ENCODE data around the gene TTC39B. TPM values are rescaled to one million over a fixed set of nuclear protein-coding genes. Genes with fewer than 3 reads are reported as not detected.

TTC39B gene
- total RNA-seq (2014; rRNA removed; shearing (Covaris generic)) (not detected in 2 replicates), total RNA-seq (2022) (0.06 TPM in 1 of 2 replicates, not detected in the other), Bru-seq, nascent RNA (percentile 3 among the genes with signal in this experiment), BruChase-seq, experiment 1, labeled RNA remaining after a 6-hour chase (percentile 8 among the genes with signal in this experiment), BruChase-seq, experiment 2, labeled RNA remaining after a 2-hour chase (percentile 2 among the genes with signal in this experiment)
- long read RNA-seq: 0 reads

GRCh38 chr9:15306757-15307522, at the start of gene TTC39B:
Gene TTC39B, minus strand, starts transcription at chr9:15307216. Its CDS starts 91 bp downstream, at chr9:15307125.
- DNase-seq (ENCODE audit: low spot score): peak; percentile 37
- no peak within 1 kb of the TSS for H3K27ac ChIP-seq (ENCODE audit: low read depth, low read length, poor library complexity, severe bottlenecking)
- H3K9me3 ChIP-seq (ENCODE audit: low read length): no peaks in the 10 kb centered on the region
- peak within 1 kb of the TSS; percentile 63 for H3K4me3 ChIP-seq (ENCODE audit: low read depth, low read length, poor library complexity, severe bottlenecking)
- no peaks in the 10 kb centered on the region for H3K9me2 ChIP-seq (ENCODE audit: insufficient read depth, low read length)
- H3K4me1 ChIP-seq (ENCODE audit: insufficient read depth, low read length, poor library complexity, severe bottlenecking): no peaks in the 10 kb centered on the region
- H3K36me3 ChIP-seq (ENCODE audit: insufficient read depth, low read length): no peaks in the 10 kb centered on the region
- peak within 1 kb of the TSS; percentile 77 for H3K4me2 ChIP-seq (ENCODE audit: low read length)
- no peak for TF ChIP-seq EZH2phosphoT487 (IDR thresholded peaks at IDR 0.05; ENCODE audit: borderline replicate concordance, low read depth, low read length)
- no peak for TF ChIP-seq CTCF (conservative IDR thresholded peaks at IDR 0.05; ENCODE audit: low read length)
- no peaks in the 10 kb centered on the region for H3K79me2 ChIP-seq (ENCODE audit: insufficient read depth, low read depth, low read length)
- ChIA-PET POLR2A (no interaction called here), CTCF (ENCODE audit: unreplicated experiment) (no interaction called here)
- BruUV-seq (replicated peaks): no TSS peak
- intact Hi-C loops (cut with micrococcal nuclease; ENCODE audit: unreplicated experiment): no loop called here
- H2AFZ ChIP-seq (ENCODE audit: low read length): peak within 1 kb of the TSS; percentile 76; the same call in 1 of the 2 replicates
- H4K20me1 ChIP-seq (ENCODE audit: insufficient read depth, low read length): no peaks in the 10 kb centered on the region

- ChIA-PET CTCF (ENCODE audit: unreplicated experiment) (no interaction called here), POLR2A (interaction anchor here (0.8 kb wide), 1 partner anchor 127 kb away, joined by 3 read pairs; no protein-coding TSS in a partner anchor)
- no peak overlapping the region for H3K4me3 ChIP-seq (ENCODE audit: low read depth, low read length, poor library complexity, severe bottlenecking)
- no peak for DNase-seq (ENCODE audit: low spot score)
- H3K9me2 ChIP-seq (ENCODE audit: insufficient read depth, low read length): no peaks in the 10 kb centered on the region
- H3K4me1 ChIP-seq (ENCODE audit: insufficient read depth, low read length, poor library complexity, severe bottlenecking): no peaks in the 10 kb centered on the region
- intact Hi-C loops (cut with micrococcal nuclease; ENCODE audit: unreplicated experiment): no loop called here
- H3K9me3 ChIP-seq (ENCODE audit: low read length): no peaks in the 10 kb centered on the region
- H4K20me1 ChIP-seq (ENCODE audit: insufficient read depth, low read length): no peaks in the 10 kb centered on the region
- H3K4me2 ChIP-seq (ENCODE audit: low read length): no peak overlapping the region
- BruUV-seq (replicated peaks): no TSS peak
- no peak for TF ChIP-seq CTCF (conservative IDR thresholded peaks at IDR 0.05; ENCODE audit: low read length)
- H2AFZ ChIP-seq (ENCODE audit: low read length): no peak overlapping the region
- no peak overlapping the region for H3K27ac ChIP-seq (ENCODE audit: low read depth, low read length, poor library complexity, severe bottlenecking)
- H3K36me3 ChIP-seq (ENCODE audit: insufficient read depth, low read length): no peaks in the 10 kb centered on the region
- no peaks in the 10 kb centered on the region for H3K79me2 ChIP-seq (ENCODE audit: insufficient read depth, low read depth, low read length)
These were observed 48.7 kb upstream of the TTC39B start for GRCh38 chr9:15355669-15356068.

GRCh38 chr9:15354713-15355112, 47.7 kb upstream of the TTC39B start:
- ChIA-PET CTCF (ENCODE audit: unreplicated experiment) (no interaction called here), POLR2A (interaction anchor here (0.8 kb wide), 1 partner anchor 128 kb away, joined by 3 read pairs; no protein-coding TSS in a partner anchor)
- no peaks in the 10 kb centered on the region for H3K36me3 ChIP-seq (ENCODE audit: insufficient read depth, low read length)
- H4K20me1 ChIP-seq (ENCODE audit: insufficient read depth, low read length): no peaks in the 10 kb centered on the region
- no peak overlapping the region for H3K27ac ChIP-seq (ENCODE audit: low read depth, low read length, poor library complexity, severe bottlenecking)
- peak; percentile 4 for DNase-seq (ENCODE audit: low spot score)
- H3K4me1 ChIP-seq (ENCODE audit: insufficient read depth, low read length, poor library complexity, severe bottlenecking): no peaks in the 10 kb centered on the region
- intact Hi-C loops (cut with micrococcal nuclease; ENCODE audit: unreplicated experiment): no loop called here
- no peak overlapping the region for H3K4me2 ChIP-seq (ENCODE audit: low read length)
- H3K9me3 ChIP-seq (ENCODE audit: low read length): no peaks in the 10 kb centered on the region
- TF ChIP-seq CTCF (conservative IDR thresholded peaks at IDR 0.05; ENCODE audit: low read length) (no peak), EZH2phosphoT487 (IDR thresholded peaks at IDR 0.05; ENCODE audit: borderline replicate concordance, low read depth, low read length) (no peak)
- no peak overlapping the region for H3K4me3 ChIP-seq (ENCODE audit: low read depth, low read length, poor library complexity, severe bottlenecking)
- no TSS peak for BruUV-seq (replicated peaks)
- H3K9me2 ChIP-seq (ENCODE audit: insufficient read depth, low read length): no peaks in the 10 kb centered on the region
- no peaks in the 10 kb centered on the region for H3K79me2 ChIP-seq (ENCODE audit: insufficient read depth, low read depth, low read length)
- no peak overlapping the region for H2AFZ ChIP-seq (ENCODE audit: low read length)

Measured in OCI-LY7 (cell line).